ENCODE results near the gene IL11. TPM values are rescaled to one million over a fixed set of nuclear protein-coding genes. Genes with fewer than 3 reads are reported as not detected.

The IL11 gene
- total RNA-seq = under 1 TPM in 1 of 2 donors, not detected in 1; 0.74 TPM
- under 1 TPM; 0.26 to 0.41 TPM for polyA plus RNA-seq
- long read RNA-seq, donor 1 = 0 reads
- long read RNA-seq, donor 2 = 0 reads
- long read RNA-seq, donor 3 = 0 reads
- long read RNA-seq, donor 4 = 0 reads
- long read RNA-seq, donor 5 = 0 reads

DNA sequence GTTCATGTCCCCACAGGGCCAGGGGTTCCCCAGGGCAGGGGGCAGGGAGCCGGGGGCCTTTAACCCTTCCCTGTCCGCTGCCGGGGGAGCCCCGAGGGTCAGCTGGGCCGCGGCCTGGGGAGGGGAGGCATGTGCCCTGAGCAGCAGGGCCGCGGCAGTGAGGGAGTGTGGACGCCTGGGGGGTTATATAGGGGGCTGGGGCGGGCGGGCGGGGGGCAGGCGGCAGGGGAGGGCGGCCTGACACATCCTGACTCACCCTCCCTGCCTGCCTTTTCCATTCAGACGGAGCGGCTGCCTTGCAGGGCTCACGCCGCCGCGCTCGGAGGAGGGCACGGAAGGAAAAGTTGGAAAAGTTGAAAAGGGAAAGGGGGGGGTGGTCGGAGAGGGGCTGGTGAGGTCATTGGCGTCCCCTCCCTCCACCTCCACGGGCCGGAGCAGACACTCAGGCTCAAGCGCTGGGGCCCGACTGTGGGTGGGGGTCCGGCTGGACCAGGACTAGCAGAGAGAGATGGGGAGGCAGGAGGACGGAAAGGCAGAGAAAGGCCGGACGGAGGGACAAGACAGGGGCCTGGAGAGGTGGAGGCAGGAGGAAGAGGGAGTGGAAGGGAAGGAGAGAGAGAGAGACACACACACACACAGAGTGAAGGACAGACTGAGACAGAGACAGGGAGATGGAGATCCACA lies at the start of gene IL11:
TSS of gene IL11 (minus strand) at position 159 of the 684 bp plus-strand sequence. CDS start at position 6, 153 bp downstream.
- Histone ChIP-seq H3K4me1 (ENCODE audit: control insufficient read depth in 5 of 5, insufficient read depth in 5 of 5, low read length in 5 of 5) (peaks cover 0 to 21% (median 10%) of the 10 kb centered on the region in 5 donors), H3K4me3 (no peak within 1 kb of the TSS), H3K36me3 (ENCODE audit: control insufficient read depth in 4 of 4, insufficient read depth in 4 of 4, low read length in 4 of 4) (no peaks in the 10 kb centered on the region), H3K27ac (ENCODE audit: low read depth in 1 of 2, low read length in 1 of 2) (no peak within 1 kb of the TSS), H3K9ac (ENCODE audit: insufficient read depth in 1 of 2, low read length in 2 of 2) (no peak within 1 kb of the TSS), H3K9me3 (ENCODE audit: control insufficient read depth in 4 of 4, insufficient read depth in 3 of 4, low read length in 3 of 4) (peaks cover 0 to 4% (median 0%) of the 10 kb centered on the region in 4 donors), H3K27me3 (ENCODE audit: control insufficient read depth in 3 of 3, insufficient read depth in 3 of 3, low read length in 2 of 3) (peaks cover 4 to 31% (median 11%) of the 10 kb centered on the region in 3 donors)
- ATAC-seq (ENCODE audit: insufficient read depth, low FRiP score) = no peak
- no peak for DNase-seq
- TF ChIP-seq, protein P1, sequence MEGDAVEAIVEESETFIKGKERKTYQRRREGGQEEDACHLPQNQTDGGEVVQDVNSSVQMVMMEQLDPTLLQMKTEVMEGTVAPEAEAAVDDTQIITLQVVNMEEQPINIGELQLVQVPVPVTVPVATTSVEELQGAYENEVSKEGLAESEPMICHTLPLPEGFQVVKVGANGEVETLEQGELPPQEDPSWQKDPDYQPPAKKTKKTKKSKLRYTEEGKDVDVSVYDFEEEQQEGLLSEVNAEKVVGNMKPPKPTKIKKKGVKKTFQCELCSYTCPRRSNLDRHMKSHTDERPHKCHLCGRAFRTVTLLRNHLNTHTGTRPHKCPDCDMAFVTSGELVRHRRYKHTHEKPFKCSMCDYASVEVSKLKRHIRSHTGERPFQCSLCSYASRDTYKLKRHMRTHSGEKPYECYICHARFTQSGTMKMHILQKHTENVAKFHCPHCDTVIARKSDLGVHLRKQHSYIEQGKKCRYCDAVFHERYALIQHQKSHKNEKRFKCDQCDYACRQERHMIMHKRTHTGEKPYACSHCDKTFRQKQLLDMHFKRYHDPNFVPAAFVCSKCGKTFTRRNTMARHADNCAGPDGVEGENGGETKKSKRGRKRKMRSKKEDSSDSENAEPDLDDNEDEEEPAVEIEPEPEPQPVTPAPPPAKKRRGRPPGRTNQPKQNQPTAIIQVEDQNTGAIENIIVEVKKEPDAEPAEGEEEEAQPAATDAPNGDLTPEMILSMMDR (IDR thresholded peaks at IDR 0.05; ENCODE audit: control extremely low read depth, extremely low read depth) = no peak
- WGBS, 2 donors = 7 to 12% methylated on average over 23 to 32 of the region's 32 CpGs

DNA sequence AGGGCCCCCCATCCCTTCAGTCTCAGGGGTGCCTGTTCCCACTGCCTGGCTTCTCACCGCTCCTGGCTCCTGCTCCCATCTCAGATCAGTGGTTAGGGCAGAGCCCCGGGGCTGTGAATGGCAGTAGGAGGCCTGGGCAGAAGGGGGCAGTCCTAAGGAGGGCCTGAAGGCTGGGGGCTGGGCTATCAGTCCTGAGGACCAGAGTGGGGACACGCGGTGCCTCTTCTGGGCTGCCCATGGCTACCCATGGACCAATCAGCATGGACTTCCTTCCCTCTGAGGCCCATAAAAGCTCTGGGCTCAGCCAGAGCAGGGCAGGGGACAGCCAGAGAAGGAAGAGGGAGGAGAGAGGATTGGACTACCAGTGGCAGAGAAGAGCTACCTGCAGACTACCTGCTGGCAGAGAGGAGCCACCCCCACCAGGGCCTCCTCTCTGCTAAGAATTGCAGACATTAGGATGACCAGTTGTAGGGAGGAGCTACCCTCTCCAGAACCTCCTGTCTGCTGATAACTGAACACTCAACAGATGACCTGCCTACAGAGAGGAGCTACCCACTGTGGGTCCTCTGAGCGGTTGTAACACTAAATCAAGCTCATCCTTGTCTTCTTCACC lies 49.5 kb upstream of the IL11 start:
- no peaks in the 10 kb centered on the region for H3K36me3 ChIP-seq (ENCODE audit: control insufficient read depth in 4 of 4, insufficient read depth in 4 of 4, low read length in 4 of 4)
- no peak overlapping the region for H3K27ac ChIP-seq (ENCODE audit: low read depth in 1 of 2, low read length in 1 of 2)
- no peak overlapping the region for H3K9ac ChIP-seq (ENCODE audit: insufficient read depth in 1 of 2, low read length in 2 of 2)
- DNase-seq = no peak
- 64 to 79% methylated on average over 5 of the region's 5 CpGs for WGBS, 2 donors
- TF ChIP-seq, protein P1 (IDR thresholded peaks at IDR 0.05; ENCODE audit: control extremely low read depth, extremely low read depth) = no peak
- no peaks in the 10 kb centered on the region for H3K4me1 ChIP-seq (ENCODE audit: control insufficient read depth in 5 of 5, insufficient read depth in 5 of 5, low read length in 5 of 5)
- no peak overlapping the region for H3K4me3 ChIP-seq
- H3K9me3 ChIP-seq (ENCODE audit: control insufficient read depth in 4 of 4, insufficient read depth in 3 of 4, low read length in 3 of 4) = peaks cover 0 to 8% (median 0%) of the 10 kb centered on the region in 4 donors
- H3K27me3 ChIP-seq (ENCODE audit: control insufficient read depth in 3 of 3, insufficient read depth in 3 of 3, low read length in 2 of 3) = no peaks in the 10 kb centered on the region
- ATAC-seq (ENCODE audit: insufficient read depth, low FRiP score) = no peak

DNA sequence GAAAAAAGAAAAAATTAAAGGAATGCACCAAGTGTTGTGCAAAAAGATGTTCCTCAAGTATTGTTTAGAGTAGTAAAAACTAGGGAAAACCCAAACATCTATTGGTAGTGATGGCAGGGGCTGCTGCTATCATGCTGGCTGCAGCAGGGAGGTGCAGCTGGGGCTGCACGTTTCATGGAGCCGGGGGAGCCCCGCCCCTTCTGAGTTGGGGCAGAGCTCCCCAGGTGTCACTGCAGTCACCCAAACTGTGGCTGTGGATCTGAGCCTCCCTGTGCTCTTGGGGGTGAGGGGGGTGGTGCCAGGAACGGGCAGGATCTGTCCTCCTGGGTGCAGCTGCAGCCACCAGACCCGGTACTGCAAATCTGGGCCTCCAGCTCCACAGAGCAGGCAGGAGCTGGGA lies 48.8 kb upstream of the IL11 start:
- no peak for DNase-seq
- WGBS, 2 donors = 54 to 70% methylated on average over 5 of the region's 5 CpGs

More for the DNA sequence above, 48.8 kb upstream of the IL11 start:
- TF ChIP-seq, protein P1 (IDR thresholded peaks at IDR 0.05; ENCODE audit: control extremely low read depth, extremely low read depth) = no peak
- Histone ChIP-seq H3K9me3 (ENCODE audit: control insufficient read depth in 4 of 4, insufficient read depth in 3 of 4, low read length in 3 of 4) (peaks cover 0 to 6% (median 0%) of the 10 kb centered on the region in 4 donors), H3K4me1 (ENCODE audit: control insufficient read depth in 5 of 5, insufficient read depth in 5 of 5, low read length in 5 of 5) (no peaks in the 10 kb centered on the region), H3K9ac (ENCODE audit: insufficient read depth in 1 of 2, low read length in 2 of 2) (no peak overlapping the region), H3K36me3 (ENCODE audit: control insufficient read depth in 4 of 4, insufficient read depth in 4 of 4, low read length in 4 of 4) (no peaks in the 10 kb centered on the region), H3K4me3 (no peak overlapping the region), H3K27ac (ENCODE audit: low read depth in 1 of 2, low read length in 1 of 2) (no peak overlapping the region), H3K27me3 (ENCODE audit: control insufficient read depth in 3 of 3, insufficient read depth in 3 of 3, low read length in 2 of 3) (no peaks in the 10 kb centered on the region)
- no peak for ATAC-seq (ENCODE audit: insufficient read depth, low FRiP score)
